Keratinocyte (primary cell): Measurements from ENCODE around the gene LRRIQ3. TPM values are rescaled to one million over a fixed set of nuclear protein-coding genes. Genes with fewer than 3 reads are reported as not detected.

Source experiments
- DNase-seq: peaks from one replicate; pipeline ENCODE4 v3.0.0-alpha.2; 2011; ENCODE audit warnings: low read depth, missing footprints, low spot score
- FAIRE-seq: peaks from 2 replicates; lab custom pipeline; 2011; peaks lifted over from hg19 to GRCh38; lab: Jason Lieb, UNC
- H2AFZ ChIP-seq: 2 replicates; pipeline ENCODE4 v1.6.0; 2012; ENCODE audit warnings: low read length, control low read depth, inconsistent platforms; ENCODE audit not compliant: control insufficient read depth
- H3K27ac ChIP-seq: 2 replicates; pipeline ENCODE4 v1.5.1; 2011; ENCODE audit warnings: low read length; ENCODE audit not compliant: control insufficient read depth, insufficient read depth
- H3K27me3 ChIP-seq: 3 replicates; pipeline ENCODE4 v1.6.0; 2011; ENCODE audit warnings: low read length; ENCODE audit not compliant: control insufficient read depth, insufficient read depth; ENCODE audit errors: extremely low read depth
- H3K36me3 ChIP-seq, 2 experiments: 2 replicates in 1 of 2; 3 replicates in 1 of 2; pipeline ENCODE4 v1.5.1; 2011; ENCODE audit warnings: low read length in 2 of 2, mild to moderate bottlenecking in 1 of 2; ENCODE audit not compliant: control insufficient read depth in 2 of 2, insufficient read depth in 2 of 2; ENCODE audit errors: extremely low read depth in 1 of 2
- H3K4me1 ChIP-seq: 3 replicates; pipeline ENCODE4 v1.5.1; 2011; ENCODE audit warnings: low read length; ENCODE audit not compliant: control insufficient read depth, insufficient read depth; ENCODE audit errors: extremely low read depth
- H3K4me2 ChIP-seq: 3 replicates; pipeline ENCODE4 v1.6.0; 2011; ENCODE audit warnings: low read depth, low read length; ENCODE audit not compliant: control insufficient read depth, insufficient read depth; ENCODE audit errors: extremely low read depth
- H3K4me3 ChIP-seq, 3 experiments: fragments of 200-600 bp in 1 of 3; sonication (generic) in 1 of 3; 2 replicates in 2 of 3; 3 replicates in 1 of 3; pipeline ENCODE4 v1.5.1; 2011 to 2016; ENCODE audit warnings: low read length in 3 of 3, mild to moderate bottlenecking in 3 of 3, control low read depth in 2 of 3, inconsistent platforms in 1 of 3, low read depth in 1 of 3, mixed read lengths in 1 of 3, mixed run types in 1 of 3, moderate library complexity in 1 of 3; ENCODE audit not compliant: control insufficient read depth in 2 of 3, insufficient read depth in 2 of 3; ENCODE audit errors: extremely low read depth in 1 of 3
- H3K79me2 ChIP-seq: 2 replicates; pipeline ENCODE4 v1.6.0; 2012; ENCODE audit warnings: low read length; ENCODE audit not compliant: control insufficient read depth, insufficient read depth
- H3K9ac ChIP-seq: 3 replicates; pipeline ENCODE4 v1.6.0; 2011; ENCODE audit warnings: low read length; ENCODE audit not compliant: control insufficient read depth, insufficient read depth; ENCODE audit errors: extremely low read depth
- H3K9me1 ChIP-seq: 3 replicates; pipeline ENCODE4 v1.6.0; 2011; ENCODE audit warnings: low read length; ENCODE audit not compliant: control insufficient read depth, insufficient read depth; ENCODE audit errors: extremely low read depth
- H3K9me3 ChIP-seq: 2 replicates; pipeline ENCODE4 v1.5.1; 2012; ENCODE audit warnings: low read depth, low read length; ENCODE audit not compliant: control insufficient read depth
- H4K20me1 ChIP-seq: 3 replicates; pipeline ENCODE4 v1.6.0; 2011; ENCODE audit warnings: low read length; ENCODE audit not compliant: control insufficient read depth, insufficient read depth; ENCODE audit errors: extremely low read depth
- CTCF ChIP-seq, 3 experiments: IDR thresholded peaks in 1 of 3; conservative IDR thresholded peaks in 1 of 3; optimal IDR thresholded peaks in 1 of 3; 2 replicates in 2 of 3; 3 replicates in 1 of 3; pipeline versions ENCODE3 to v1.5.1; 2011; ENCODE audit warnings: low read length in 3 of 3, mild to moderate bottlenecking in 3 of 3, moderate library complexity in 2 of 3, control low read depth in 1 of 3, inconsistent platforms in 1 of 3; ENCODE audit not compliant: insufficient read depth in 2 of 3; ENCODE audit errors: extremely low read depth in 1 of 3
- EZH2 ChIP-seq: IDR thresholded peaks from one replicate; pipeline ENCODE4 v1.6.1; 2012; ENCODE audit warnings: inconsistent platforms, mild to moderate bottlenecking, low read length, moderate library complexity
- dilution Hi-C: fragments of 300-500 bp; cut with MboI; formaldehyde crosslinking; loops from one replicate; pipeline ENCODE4 v1.7.0; 2020; ENCODE audit warnings: low sequenced_read_pairs; ENCODE audit not compliant: extremely low pct_ligation_motif_present
- polyA plus RNA-seq, 5 experiments: library from polyadenylated mRNA; depleted of rRNA in 3 of 5; stranded (reverse) in 3 of 5; stranded (forward) in 1 of 5; unstranded in 1 of 5; fragments of >200 nt; gene quantifications; 1 replicate in 1 of 5; 2 replicates in 3 of 5; 3 replicates in 1 of 5; pipeline versions ENCODE4 v1.2.1 to v1.2.3, GENCODE V29; 2011 to 2012; ENCODE audit warnings: missing spikeins in 2 of 5, low read depth in 1 of 5, low replicate concordance in 1 of 5

LRRIQ3 gene
- polyA plus RNA-seq, 1 donor (not counting 4 experiments of a cell fraction or from before 2014, with no cell fraction given): 1.8 TPM

- DNase-seq (no peak), FAIRE-seq (no peak)
- no peaks in the 10 kb centered on the region for H3K9me1 ChIP-seq
- no peak overlapping the region for H2AFZ ChIP-seq
- no peaks in the 10 kb centered on the region for H3K27me3 ChIP-seq
- no peaks in the 10 kb centered on the region for H3K9me3 ChIP-seq
- H3K4me3 ChIP-seq: no peak overlapping the region
- no peak overlapping the region for H3K9ac ChIP-seq
- no peak overlapping the region for H3K27ac ChIP-seq
- dilution Hi-C loops: no loop called here
- TF ChIP-seq EZH2 (no peak), CTCF (optimal IDR thresholded peaks at IDR 0.05 in 1 of 3, IDR thresholded peaks at IDR 0.05 in 1 of 3, conservative IDR thresholded peaks at IDR 0.05 in 1 of 3; ENCODE audit: extremely low read depth in 1 of 3, insufficient read depth in 2 of 3, low read length in 3 of 3) (no peak)
- H3K79me2 ChIP-seq: no peaks in the 10 kb centered on the region
- no peaks in the 10 kb centered on the region for H3K4me1 ChIP-seq
- no peak overlapping the region for H3K4me2 ChIP-seq
- no peaks in the 10 kb centered on the region for H4K20me1 ChIP-seq
- no peaks in the 10 kb centered on the region for H3K36me3 ChIP-seq
Observed at GRCh38 chr1:74162333-74162732, 35.6 kb downstream of the LRRIQ3 start.

- DNase-seq: no peak
- dilution Hi-C loops: no loop called here
- Histone ChIP-seq H3K4me1 (no peaks in the 10 kb centered on the region), H3K4me3 (no peak overlapping the region), H3K36me3 (no peaks in the 10 kb centered on the region), H3K9ac (no peak overlapping the region), H3K9me3 (no peaks in the 10 kb centered on the region), H3K9me1 (no peaks in the 10 kb centered on the region), H3K27me3 (no peaks in the 10 kb centered on the region), H2AFZ (no peak overlapping the region), H3K27ac (no peak overlapping the region), H3K4me2 (no peak overlapping the region), H4K20me1 (no peaks in the 10 kb centered on the region), H3K79me2 (no peaks in the 10 kb centered on the region)
- no peak for FAIRE-seq
- TF ChIP-seq EZH2: no peak
- TF ChIP-seq CTCF (optimal IDR thresholded peaks at IDR 0.05 in 1 of 3, IDR thresholded peaks at IDR 0.05 in 1 of 3, conservative IDR thresholded peaks at IDR 0.05 in 1 of 3; ENCODE audit: extremely low read depth in 1 of 3, insufficient read depth in 2 of 3, low read length in 3 of 3): no peak
Observed at GRCh38 chr1:74161497-74161896, 36.5 kb downstream of the LRRIQ3 start.
